ACC112 (cell line): ENCODE measurements around the gene MRGPRG.

Experiments
- H2AFZ ChIP-seq: fragments of 200-600 bp; sonication (generic); one replicate; pipeline ENCODE4 v1.6.0; 2017; ENCODE audit warnings: antibody characterized with exemption, low read length; ENCODE audit not compliant: unreplicated experiment
- H3K27ac ChIP-seq: fragments of 200-600 bp; sonication (generic); 2 replicates; pipeline ENCODE4 v1.5.1; 2014; ENCODE audit warnings: low read depth, mild to moderate bottlenecking, antibody characterized with exemption, low read length, moderate library complexity
- H3K27me3 ChIP-seq: fragments of 200-600 bp; sonication (generic); 2 replicates; pipeline ENCODE4 v1.6.1; 2014; ENCODE audit warnings: mild to moderate bottlenecking, antibody characterized with exemption, low read length, moderate library complexity, mixed read lengths; ENCODE audit not compliant: insufficient read depth
- H3K36me3 ChIP-seq: fragments of 200-600 bp; sonication (generic); 2 replicates; pipeline ENCODE4 v1.6.1; 2016; ENCODE audit warnings: mild to moderate bottlenecking, antibody characterized with exemption, low read length, moderate library complexity, mixed read lengths; ENCODE audit not compliant: insufficient read depth
- H3K4me1 ChIP-seq: fragments of 200-600 bp; sonication (generic); one replicate; pipeline ENCODE4 v1.6.1; 2016; ENCODE audit warnings: low read length, mixed read lengths; ENCODE audit not compliant: insufficient read depth, unreplicated experiment, control insufficient read depth
- H3K4me3 ChIP-seq: fragments of 200-600 bp; sonication (generic); 2 replicates; pipeline ENCODE4 v1.5.1; 2014; ENCODE audit warnings: mild to moderate bottlenecking, low read depth, low read length
- H3K79me2 ChIP-seq: fragments of 200-600 bp; sonication (generic); one replicate; pipeline ENCODE4 v1.6.0; 2016; ENCODE audit warnings: low read length; ENCODE audit not compliant: control insufficient read depth, unreplicated experiment, insufficient read depth

MRGPRG gene

DNA sequence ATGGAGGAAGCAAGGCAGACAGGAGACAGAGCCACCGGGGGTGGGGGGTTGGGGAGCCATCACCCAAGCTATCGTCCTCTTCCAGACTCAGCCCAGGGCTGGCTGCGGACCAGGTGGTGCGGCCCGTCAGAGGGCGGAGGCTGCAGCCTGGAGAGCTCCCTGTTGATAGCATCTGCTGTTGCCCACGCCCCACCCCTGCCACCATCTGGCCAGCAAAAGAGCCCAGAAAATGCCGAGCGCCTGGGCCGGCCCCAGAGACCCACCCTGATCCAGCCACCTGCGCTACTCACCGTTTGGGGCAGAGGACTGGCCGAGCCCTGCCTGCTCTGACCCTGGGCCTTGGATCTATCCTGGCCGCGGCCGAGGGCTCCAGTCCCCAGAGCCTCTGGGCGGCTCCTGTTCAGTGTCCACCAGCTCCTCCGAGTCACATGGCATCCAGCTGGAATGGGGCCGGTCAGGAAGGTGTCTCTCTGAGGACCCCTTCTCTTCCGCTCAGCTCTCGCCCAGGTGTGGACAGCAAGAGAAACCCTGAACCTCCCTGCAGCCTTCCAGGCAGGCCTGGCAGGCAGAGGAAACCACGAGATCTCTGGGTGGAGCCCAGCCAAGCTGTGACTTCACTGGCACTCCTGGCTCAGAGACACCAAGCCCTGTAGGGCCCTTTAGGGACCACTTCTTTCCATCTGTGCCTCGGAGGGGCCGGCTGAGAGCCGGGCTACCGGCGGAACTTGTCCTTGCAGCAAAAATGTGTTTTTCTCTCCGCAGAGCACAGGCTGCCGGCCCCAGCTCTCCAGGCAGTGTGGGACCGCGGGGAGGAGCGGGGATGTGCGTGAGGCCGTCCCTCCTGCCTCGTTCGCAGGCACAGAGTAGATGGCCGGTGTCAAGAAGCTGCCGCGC lies 13.5 kb upstream of the MRGPRG start, which contains the start of gene MRGPRE:
MRGPRE (minus strand) TSS at position 567 of the 894 bp plus-strand sequence. CDS start 3,618 bp downstream, outside the sequence.
- Histone ChIP-seq H3K79me2 (no peaks in the 10 kb centered on the region), H3K27me3 (peaks cover 74% of the 10 kb centered on the region), H2AFZ (peak within 1 kb of the TSS; percentile 29), H3K36me3 (no peaks in the 10 kb centered on the region), H3K4me3 (peak within 1 kb of the TSS; percentile 23), H3K4me1 (no peaks in the 10 kb centered on the region), H3K27ac (no peak within 1 kb of the TSS)

DNA sequence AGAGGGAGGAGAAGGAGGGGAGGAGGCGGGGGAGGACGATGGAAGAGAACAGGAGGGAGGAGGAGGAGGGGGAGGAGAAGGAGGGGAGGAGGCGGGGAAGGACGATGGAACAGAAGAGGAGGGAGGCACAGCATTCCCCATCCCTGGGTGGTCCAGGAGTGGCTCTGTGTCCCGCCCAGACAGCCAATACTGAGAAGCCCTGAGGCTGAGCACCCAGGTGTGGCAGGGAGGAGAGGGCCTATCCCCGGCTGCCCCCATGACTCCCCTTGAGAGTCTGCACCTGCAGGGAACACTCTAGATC lies 12.9 kb upstream of the MRGPRG start:
- H3K4me3 ChIP-seq = no peak overlapping the region
- peaks cover 68% of the 10 kb centered on the region for H3K27me3 ChIP-seq
- H3K4me1 ChIP-seq = no peaks in the 10 kb centered on the region
- H3K36me3 ChIP-seq = no peaks in the 10 kb centered on the region
- no peak overlapping the region for H3K27ac ChIP-seq
- H3K79me2 ChIP-seq = no peaks in the 10 kb centered on the region
- no peak overlapping the region for H2AFZ ChIP-seq

DNA sequence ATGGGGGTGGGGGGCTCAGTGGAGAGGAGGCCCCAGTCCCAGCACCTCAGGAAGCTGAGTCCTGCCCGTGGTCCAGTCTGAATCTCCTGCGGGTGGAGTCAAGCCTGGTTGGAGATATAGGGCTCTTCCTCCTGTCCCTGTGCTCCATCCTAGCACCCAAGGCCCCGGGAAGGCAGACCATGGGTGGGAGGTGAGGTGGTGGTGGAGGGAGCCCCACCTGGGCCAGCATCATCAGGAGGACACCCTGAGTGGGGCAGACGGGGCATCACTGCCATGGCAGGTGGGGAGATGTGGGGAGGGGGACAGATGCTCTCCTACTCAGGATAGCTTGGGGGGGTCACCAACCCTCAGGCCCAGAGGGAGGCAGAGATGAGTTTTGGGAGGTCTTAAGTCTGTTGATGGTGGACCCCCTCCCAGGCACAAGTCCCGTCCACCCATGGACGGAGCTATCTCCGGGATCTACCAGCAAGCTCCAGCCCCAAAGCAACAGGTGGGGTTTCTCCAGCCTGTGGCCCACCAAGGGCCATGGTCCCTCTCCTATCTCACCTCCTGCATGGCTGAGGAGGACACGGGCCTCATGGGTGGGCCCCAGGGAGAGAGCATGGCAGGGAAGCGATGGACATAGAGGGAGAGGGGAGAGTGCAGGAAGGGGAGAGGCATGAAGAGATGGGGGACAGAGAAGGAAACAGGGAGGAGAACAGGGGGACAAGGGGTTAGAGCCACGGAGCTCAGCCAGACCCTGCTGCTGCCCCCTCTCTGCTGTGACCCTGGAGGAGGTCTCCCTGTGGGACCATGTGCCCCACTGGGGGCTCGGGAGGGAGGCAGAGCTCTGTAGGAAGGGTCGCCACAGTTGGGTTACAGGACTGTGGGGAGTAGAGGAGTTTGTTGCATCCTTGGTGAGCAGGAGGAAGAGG lies 12.3 kb upstream of the MRGPRG start:
- no peaks in the 10 kb centered on the region for H3K4me1 ChIP-seq
- H3K36me3 ChIP-seq = no peaks in the 10 kb centered on the region
- H3K4me3 ChIP-seq = no peak overlapping the region
- no peak overlapping the region for H2AFZ ChIP-seq
- no peaks in the 10 kb centered on the region for H3K79me2 ChIP-seq
- H3K27ac ChIP-seq = no peak overlapping the region
- peaks cover 64% of the 10 kb centered on the region for H3K27me3 ChIP-seq

GRCh38 chr11:3229673-3230630 lies 11.3 kb upstream of the MRGPRG start:
- Histone ChIP-seq H3K27ac (no peak overlapping the region), H3K36me3 (no peaks in the 10 kb centered on the region), H3K79me2 (no peaks in the 10 kb centered on the region), H3K4me3 (no peak overlapping the region), H2AFZ (no peak overlapping the region), H3K27me3 (peaks cover 54% of the 10 kb centered on the region), H3K4me1 (no peaks in the 10 kb centered on the region)

DNA sequence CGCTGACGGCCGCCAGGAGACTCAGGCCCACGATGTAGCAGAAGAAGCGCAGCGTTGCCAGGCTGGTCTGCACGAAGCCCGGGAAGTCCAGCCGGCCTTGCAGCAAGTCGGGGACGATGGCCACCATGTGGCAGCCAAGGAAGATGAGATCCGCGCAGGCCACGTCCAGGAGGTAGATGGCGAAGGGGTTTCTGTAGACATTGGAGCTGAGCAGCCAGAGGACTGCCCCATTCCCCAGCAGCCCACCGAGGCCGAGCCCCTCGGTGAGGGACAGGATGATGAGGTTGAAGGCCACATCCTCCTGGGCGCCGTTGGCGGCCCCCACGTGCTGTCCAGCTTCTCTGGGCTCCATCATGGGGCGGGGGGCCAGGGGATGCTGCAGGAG lies 9.8 kb upstream of the MRGPRG start:
- Histone ChIP-seq H3K4me1 (no peaks in the 10 kb centered on the region), H3K36me3 (no peaks in the 10 kb centered on the region), H3K27me3 (peaks cover 51% of the 10 kb centered on the region)

GRCh38 chr11:3227568-3228444 lies 9.2 kb upstream of the MRGPRG start:
- Histone ChIP-seq H3K79me2 (no peaks in the 10 kb centered on the region), H2AFZ (no peak overlapping the region), H3K27me3 (peaks cover 50% of the 10 kb centered on the region), H3K27ac (no peak overlapping the region), H3K36me3 (no peaks in the 10 kb centered on the region), H3K4me1 (no peaks in the 10 kb centered on the region), H3K4me3 (no peak overlapping the region)

More for the DNA sequence above, 9.8 kb upstream of the MRGPRG start:
- no peak overlapping the region for H3K4me3 ChIP-seq
- H3K27ac ChIP-seq = no peak overlapping the region
- no peak overlapping the region for H2AFZ ChIP-seq
- no peaks in the 10 kb centered on the region for H3K79me2 ChIP-seq

GRCh38 chr11:3226846-3227567 lies 8.4 kb upstream of the MRGPRG start:
- no peak overlapping the region for H2AFZ ChIP-seq
- H3K4me3 ChIP-seq = no peak overlapping the region
- no peaks in the 10 kb centered on the region for H3K36me3 ChIP-seq
- no peaks in the 10 kb centered on the region for H3K79me2 ChIP-seq
- peaks cover 50% of the 10 kb centered on the region for H3K27me3 ChIP-seq
- no peak overlapping the region for H3K27ac ChIP-seq
- H3K4me1 ChIP-seq = no peaks in the 10 kb centered on the region

GRCh38 chr11:3225826-3226750 lies 7.5 kb upstream of the MRGPRG start:
- Histone ChIP-seq H3K4me3 (no peak overlapping the region), H3K27ac (no peak overlapping the region), H2AFZ (no peak overlapping the region), H3K36me3 (no peaks in the 10 kb centered on the region), H3K79me2 (no peaks in the 10 kb centered on the region), H3K27me3 (peaks cover 50% of the 10 kb centered on the region), H3K4me1 (no peaks in the 10 kb centered on the region)
